GM18499 (cell line): ENCODE measurements around the gene FAM83C.
A peak's percentile ranks its signal among the peaks of the same experiment; 100 is the strongest.

Source experiments
- ATAC-seq: cut with Tn5 transposase; IDR thresholded peaks from one replicate; pipeline ENCODE4 v1.9.1; 2021; ENCODE audit warnings: moderate number of reproducible peaks; ENCODE audit not compliant: insufficient read depth, unreplicated experiment

FAM83C gene

DNA sequence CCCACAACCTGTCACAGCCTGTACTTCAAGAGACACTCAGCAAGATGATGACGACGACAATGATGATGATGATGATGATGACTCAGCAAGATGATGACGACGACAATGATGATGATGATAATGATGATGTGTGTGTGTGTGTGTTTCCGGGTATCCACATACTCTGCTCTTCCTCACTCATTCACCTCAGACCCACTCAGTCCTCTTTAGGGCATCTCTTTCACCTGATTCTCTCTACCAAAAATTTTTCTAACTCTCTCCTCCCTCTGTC is 6.5 kb downstream of the FAM83C start:
- no peak for ATAC-seq

DNA sequence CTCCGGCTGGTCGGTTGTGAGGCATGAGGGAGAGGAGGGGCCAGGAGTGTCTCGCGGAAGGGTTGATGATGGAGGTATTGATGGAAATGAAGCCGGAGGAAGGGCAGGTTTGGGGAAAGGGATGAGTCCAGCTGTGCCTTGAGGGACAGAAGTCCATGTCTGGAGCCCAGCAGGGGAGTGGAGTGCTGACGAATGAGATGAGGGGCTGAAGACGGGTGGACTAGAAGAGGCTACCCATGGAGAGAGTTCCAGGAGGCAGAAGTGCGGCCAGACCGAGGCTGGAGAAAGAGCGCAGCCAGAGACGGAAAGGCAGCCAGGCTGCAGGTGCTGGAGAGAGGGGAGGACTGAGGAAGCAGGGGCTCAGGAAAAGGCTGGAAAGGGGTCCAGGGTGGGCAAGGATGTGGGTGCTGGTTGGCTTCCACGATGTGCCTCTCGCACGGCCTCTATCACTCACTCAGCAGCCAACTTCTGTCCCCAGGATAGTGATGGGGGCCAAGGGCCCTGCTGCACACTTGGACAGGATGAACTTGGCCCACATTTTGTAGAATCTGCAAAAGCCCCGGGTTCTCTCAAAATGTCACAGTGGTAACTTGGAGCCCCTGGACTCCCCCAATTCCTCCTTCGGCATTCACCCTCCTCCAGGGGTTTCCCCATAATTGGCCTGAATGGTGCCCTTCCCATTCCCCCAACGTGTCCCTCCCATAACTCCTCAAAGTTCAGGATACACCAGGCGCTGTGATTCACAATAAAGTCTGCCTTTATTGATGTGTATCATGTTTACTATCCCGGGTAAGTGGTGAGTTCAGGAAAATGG is 7.0 kb downstream of the FAM83C start:
- ATAC-seq = no peak

DNA sequence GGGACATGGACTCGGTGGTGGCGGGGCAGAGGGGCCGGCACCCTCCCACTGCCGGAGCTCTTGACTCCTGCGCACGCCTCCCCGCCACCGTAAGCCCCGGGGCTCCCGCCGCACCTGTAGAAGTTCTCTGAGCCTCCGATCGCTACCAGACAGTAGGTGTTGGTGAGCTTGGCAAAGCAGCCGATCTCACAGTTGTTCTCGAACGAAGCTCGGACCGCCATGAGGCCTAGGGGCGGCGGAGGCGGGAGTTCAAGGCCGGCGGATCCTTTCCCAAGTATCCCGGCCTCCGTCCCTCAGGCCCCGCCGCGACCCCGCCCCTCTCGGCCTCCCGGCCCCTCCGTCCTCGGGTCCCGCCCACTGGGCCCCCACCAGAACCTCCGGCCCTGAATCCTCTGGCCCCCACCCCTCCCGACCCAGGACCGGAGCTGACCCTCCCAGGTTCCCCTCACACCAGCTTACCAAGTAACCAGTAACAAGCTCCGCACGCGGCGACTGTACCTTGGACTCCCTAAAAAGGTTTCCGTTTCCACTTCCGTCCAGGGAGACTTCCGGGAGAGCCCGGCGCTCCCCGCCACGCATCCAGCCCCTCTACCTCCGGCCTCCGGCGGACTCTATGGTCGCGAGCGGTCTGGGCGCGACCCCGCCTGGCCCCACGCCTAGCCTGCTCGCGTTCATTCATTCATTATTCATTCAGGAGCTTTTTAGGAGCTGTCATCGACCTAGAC is 7.8 kb downstream of the FAM83C start, which contains the start of gene EIF6:
EIF6 (minus strand) TSS at position 506 of the 725 bp plus-strand sequence; CDS start at position 221, 285 bp downstream.
- ATAC-seq = no peak

DNA sequence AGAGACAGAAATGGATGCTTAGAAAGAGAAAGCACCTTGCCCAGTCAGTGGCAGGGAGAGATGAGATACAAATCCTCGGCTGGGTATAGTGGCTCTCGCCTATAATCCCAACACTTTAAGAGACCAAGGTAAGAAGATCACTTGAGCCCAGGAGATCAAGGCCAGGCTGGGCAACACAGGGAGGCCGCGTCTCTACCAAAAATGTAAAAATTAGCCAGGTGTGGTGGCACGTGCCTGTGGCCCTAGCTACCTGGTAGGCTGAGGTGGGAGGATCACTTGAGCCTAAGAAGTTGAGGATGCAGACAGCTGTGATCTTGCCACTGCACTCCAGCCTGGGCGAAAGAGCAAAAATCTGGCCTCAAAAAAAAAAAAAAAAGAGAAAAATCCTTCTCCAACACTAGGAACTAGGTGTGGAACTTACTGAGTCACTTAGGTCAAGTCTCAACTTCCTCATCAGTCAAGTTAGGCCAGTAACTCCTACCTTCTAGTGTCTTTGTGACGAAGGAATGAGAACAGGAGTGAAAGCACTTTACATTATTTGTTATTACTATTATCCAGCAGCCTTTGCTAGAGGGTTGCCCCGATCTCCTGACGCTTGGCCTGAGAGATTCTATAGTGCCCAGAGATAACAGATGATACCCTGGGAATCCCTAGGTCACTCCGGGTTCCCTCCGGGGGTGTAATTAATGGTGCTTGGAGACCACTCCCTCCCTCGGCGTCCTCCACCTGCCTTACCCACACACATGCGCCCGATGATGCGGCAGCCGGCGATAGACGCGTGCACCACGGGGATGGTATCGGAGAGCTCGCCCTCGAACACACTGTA is 8.6 kb downstream of the FAM83C start:
- ATAC-seq = no peak

DNA sequence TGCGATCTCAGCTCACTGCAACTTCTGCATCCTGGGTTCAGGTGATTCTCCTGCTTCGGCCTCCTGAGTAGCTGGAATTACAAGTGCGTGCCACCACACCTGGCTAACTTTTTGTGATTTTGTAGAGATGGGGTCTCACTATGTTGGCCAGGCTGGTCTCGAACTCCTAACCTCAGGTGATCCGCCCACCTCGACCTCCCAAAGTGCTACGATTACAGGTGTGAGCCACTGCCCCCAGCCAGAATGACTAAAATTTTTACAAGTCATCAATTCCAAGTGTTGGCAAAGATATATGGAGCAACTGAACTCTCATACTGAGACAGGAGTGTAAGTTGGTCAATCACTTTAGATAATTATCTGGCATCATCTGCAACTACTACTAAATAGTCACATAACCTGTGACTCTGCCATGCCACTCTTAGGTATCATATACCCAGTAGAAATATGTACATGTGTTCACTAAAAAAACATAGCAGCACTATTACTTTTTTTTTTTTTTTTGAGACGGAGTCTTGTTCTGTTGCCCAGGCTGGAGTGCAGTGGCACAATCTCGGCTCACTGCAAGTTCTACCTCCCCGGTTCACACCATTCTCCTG is 10.6 kb downstream of the FAM83C start:
- ATAC-seq = no peak

DNA sequence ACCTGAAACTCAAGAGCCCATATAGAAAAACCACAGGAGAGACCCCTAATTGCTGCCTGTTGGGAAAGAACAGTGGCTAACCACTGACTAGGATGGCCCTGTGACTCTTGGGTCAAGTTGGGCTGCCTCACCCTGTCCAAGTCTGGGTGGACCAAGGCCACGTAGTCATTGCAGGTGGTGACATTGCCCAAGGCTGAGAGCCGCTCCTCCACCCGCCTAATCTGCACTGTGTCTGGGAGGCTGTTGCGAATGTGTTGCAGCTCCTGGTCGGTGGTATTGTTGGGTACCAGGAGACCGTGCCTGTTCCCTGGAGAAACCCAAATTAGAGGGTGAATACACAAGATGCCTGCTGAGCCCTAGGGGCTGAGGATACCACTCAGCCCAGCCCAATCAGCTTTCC is 11.7 kb downstream of the FAM83C start:
- ATAC-seq = no peak

DNA sequence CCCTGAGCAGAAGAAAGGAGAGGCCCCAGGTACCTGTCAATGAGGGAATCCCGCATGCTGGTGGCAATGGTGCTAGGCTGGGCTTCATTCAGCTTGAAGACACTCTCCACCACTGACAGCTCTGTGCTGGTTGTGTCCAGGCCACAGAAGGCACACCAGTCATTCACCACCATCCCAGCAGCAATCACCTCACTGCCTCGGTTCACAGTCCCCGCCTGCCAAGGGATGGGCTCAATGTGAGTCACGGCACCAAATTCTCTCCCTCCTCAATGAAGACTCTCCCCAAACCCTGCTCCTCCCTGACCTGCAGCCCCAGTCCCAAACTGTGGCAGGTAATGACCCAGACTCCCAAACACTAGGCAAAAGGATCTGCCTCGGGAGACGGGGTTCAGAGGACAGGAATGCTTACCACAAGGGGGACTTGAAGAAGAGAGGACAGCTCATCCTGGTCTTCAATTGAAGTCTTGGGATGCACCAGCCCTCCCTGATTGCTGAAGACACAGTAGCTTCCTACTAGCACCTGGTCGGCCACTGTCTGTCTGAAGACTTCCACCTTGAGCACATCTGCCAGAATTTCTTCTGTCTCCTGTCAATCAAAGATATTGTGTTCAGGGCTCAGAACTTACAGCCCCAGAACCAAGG is 12.6 kb downstream of the FAM83C start:
- ATAC-seq = no peak

DNA sequence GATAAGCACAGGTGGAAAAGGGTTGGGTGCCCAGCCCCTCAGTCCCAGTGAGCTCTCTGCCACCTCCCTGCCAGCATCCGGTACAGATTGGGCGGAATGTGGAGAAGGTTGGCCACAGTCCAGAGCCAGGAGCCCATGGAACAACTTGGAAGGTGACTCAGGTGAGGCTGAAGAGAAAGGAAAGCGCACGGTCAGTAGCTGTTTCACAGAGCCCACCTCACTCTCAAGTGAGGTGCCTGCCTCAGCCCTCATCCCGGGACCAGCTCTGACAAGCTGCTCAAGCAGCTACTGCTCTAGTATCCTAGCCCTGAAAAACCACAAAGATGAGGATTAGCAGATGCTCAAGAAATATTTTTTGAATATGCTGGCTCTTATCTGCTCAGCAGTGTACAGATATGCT is 13.2 kb downstream of the FAM83C start:
- no peak for ATAC-seq

DNA sequence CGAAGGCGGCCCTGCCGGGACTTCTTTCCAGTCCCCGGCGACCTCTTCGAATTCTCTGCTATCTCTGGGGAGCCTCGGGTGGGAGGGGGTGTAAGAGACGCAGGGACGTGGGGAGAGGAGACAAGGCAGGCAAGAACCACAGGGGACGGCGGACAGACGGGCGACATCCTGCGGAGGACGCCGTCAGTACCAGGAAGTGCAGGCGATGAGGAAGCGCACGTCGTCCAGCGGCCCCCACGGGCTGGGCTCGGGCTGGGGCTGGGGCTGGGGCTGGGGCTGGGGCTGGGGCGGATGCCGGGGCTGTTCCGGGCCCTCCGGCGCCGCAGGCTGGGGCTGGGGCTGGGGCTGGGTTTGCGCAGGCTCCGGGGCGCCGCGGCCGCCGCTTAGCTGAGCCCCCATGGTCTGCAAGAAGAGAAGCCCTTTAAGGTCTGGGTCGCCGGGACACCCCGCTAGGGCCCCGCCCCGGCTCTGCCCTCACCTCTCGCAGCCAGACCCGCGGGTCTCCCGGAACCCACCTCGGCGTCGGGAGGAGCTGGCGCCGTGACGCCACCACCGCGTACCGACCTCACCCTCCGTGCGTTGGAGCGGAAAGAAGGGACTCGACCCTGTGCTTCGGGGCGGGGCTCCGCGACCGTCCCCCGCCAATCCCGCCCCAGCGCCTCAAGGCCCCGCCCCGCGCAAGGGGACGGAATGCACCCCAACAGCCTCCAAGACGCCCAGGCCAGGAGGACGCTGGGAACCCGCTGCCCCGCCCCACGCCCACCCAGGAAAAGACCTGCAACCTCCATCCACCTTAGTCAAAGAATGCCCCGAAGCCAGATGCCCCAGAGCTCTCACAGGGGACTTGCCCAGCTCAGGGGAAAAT is 14.5 kb downstream of the FAM83C start, which contains the start of gene MMP24OS:
MMP24OS (minus strand) TSS at position 592 of the 865 bp plus-strand sequence; CDS start at position 399, 193 bp downstream.
- ATAC-seq = peak; percentile 45

DNA sequence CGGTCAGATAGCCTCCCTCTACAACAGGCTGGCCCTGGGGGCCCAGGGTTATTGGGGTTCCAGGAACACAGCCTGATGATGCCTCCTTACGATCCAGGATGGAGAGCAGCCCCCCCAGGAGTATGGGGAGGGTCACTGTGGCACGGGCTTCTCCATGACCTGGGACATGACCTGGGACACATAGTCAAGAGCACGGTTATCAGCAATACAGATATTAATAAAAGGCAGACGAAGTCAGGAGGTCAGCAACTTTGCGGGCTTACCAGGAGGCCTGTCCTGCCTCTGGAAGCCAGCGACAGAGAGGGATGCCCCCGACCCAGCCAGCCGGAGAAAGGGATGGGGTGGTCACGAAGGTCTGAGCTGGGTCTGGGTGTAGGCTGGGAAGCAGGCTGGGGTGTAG is 15.1 kb downstream of the FAM83C start:
- ATAC-seq = no peak

DNA sequence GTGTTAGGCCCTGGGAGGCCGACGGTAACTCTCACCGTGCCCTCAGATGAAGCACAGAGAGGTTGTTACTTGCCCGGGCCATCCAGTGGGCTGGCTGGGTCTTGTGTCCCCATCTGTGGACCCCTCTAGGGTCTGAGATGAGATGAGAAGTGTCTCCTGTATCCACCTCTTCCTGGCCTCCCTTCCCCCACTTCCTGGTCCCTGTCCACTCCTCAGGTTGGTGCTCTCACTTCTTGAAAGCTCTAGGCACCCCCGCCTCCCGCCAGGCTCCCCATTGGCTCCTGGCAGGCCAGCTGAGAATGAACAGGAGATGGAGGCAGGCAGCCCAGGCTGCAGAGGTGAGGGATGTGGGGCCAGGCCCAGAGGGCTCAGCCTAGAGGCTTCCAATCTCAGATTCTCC is 15.8 kb downstream of the FAM83C start:
- no peak for ATAC-seq

DNA sequence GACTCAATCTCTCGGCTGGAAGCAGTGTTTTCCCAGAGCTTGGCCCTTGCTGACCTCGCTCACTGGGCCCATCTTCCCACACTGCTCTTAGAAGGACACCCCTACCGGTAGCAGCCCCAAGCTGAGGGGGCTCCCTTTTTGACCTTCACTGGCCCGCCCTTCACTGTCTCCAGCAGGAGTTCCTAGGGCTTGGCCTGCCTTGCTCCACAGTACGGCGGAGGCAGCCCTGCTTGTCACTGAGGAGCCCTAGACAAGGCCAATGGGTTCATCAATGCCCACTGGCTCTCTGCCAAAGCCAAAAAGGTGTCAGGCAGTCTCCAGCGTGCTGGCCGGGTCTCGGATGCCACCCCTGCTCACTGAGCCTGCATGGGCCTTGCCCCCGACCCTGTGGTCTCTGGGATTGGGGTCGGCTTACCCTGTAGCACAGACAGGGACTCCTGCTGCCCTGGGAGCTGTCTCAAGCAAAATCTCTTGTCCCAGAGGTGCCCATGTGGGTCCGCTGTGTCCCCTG is 16.4 kb downstream of the FAM83C start:
- no peak for ATAC-seq

DNA sequence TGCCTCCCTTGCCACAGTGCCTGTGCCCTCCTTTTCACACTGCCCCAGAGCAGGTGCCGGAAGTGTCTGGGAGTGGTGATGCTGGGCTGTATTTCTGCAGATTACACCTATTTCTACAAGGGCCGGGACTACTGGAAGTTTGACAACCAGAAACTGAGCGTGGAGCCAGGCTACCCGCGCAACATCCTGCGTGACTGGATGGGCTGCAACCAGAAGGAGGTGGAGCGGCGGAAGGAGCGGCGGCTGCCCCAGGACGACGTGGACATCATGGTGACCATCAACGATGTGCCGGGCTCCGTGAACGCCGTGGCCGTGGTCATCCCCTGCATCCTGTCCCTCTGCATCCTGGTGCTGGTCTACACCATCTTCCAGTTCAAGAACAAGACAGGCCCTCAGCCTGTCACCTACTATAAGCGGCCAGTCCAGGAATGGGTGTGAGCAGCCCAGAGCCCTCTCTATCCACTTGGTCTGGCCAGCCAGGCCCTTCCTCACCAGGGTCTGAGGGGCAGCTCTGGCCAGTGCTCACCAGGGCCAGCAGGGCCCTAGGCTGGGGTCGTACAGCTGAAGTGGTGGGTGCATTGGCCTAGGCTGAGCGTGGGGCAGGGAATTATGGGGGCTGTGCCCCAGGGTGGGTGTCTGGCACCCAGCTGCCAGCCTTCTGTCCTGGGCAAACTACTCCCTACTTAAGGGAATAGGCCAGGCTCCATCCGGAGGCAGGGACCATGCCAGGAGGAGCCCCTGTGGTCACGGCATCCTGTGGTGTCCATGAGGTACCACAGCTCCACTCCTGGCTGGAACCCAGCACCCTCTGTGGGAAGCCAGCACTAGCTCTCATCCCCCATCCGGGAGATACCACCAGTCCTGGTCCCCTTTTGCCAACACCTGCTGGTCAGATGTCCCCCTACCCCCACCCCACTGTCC is 17.8 kb downstream of the FAM83C start:
- ATAC-seq = no peak

DNA sequence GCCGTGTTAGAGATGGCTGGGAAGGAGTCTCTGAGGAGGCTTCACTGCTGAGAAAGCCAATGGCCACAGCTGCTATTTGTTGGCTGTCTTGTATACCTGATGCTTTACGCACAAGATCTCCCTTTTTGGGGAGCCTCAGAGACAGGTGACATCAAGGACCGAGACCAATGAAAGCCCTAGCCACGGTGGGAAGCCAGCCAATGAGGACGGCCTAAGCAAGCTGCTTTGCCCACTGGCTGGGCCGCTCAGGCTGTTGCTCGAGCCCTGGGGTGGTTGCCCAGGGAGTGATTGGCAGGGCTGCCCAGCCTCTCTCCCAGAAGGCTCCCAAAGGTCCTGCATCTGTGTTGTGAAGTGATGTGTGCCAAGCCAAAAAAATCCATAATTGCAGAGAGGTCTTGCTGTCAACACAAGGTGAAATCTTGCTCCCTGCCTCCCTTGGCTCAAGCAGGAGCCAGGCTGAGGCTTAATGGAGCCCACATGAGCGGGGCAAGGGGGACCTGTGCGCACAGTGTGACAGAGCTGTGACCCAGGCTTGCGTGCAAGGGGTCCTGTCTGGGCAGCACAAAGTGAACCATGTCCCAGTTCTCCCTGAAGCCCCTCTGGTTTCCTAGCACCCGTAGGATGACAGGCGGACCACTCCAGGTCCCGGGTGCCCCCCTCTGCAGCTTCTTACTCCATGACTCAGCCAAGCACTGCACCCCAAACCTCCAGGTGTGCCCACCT is 18.6 kb downstream of the FAM83C start:
- no peak for ATAC-seq

DNA sequence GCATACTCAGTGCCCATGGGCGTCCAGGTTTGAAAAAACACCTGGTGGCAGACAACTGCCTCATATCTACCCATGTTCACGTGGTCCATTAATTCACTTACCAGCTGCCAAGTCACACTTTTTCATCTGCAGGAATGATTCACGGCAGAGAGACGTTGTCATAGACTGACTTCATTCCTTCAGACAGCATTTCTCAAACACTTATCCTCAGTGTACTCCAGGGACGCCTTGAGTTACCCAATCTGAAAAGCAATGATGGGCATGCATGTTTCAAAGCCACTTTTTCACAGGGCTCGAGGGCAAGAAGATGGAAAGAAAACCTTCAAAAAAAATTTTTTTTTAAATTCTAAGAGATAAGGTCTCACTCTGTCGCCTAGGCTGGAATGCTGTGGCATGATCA is 20.3 kb downstream of the FAM83C start:
- ATAC-seq = no peak

DNA sequence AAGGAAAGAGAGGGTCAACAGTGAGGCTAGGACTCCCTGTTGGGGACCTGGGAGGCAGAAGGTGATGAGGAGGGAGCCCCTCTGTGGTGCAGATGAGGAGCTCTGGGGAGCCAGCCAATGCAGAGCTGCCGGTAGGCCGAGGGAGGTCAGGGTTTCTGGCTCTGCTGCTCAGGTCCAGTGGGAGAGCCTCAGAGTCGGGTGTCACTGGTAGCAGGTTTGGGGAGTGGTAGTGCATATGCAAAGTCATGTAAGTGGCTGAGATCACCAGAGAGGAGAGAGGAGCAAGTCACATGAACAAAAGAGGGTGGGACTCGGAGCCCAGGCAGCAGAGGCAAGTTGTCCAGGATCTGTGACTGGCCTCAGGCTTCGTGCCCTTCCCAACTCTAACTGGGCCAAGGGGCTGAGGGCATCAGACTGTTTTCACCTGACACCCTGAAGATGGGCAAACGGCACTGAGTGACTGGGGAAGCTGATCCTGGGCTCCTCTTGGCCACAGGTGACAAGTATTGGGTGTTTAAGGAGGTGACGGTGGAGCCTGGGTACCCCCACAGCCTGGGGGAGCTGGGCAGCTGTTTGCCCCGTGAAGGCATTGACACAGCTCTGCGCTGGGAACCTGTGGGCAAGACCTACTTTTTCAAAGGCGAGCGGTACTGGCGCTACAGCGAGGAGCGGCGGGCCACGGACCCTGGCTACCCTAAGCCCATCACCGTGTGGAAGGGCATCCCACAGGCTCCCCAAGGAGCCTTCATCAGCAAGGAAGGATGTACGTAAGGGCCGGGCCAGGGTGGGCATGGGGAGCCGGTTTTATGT is 20.9 kb downstream of the FAM83C start:
- no peak for ATAC-seq
